ENCODE results near the gene APBA2.

The APBA2 gene

DNA sequence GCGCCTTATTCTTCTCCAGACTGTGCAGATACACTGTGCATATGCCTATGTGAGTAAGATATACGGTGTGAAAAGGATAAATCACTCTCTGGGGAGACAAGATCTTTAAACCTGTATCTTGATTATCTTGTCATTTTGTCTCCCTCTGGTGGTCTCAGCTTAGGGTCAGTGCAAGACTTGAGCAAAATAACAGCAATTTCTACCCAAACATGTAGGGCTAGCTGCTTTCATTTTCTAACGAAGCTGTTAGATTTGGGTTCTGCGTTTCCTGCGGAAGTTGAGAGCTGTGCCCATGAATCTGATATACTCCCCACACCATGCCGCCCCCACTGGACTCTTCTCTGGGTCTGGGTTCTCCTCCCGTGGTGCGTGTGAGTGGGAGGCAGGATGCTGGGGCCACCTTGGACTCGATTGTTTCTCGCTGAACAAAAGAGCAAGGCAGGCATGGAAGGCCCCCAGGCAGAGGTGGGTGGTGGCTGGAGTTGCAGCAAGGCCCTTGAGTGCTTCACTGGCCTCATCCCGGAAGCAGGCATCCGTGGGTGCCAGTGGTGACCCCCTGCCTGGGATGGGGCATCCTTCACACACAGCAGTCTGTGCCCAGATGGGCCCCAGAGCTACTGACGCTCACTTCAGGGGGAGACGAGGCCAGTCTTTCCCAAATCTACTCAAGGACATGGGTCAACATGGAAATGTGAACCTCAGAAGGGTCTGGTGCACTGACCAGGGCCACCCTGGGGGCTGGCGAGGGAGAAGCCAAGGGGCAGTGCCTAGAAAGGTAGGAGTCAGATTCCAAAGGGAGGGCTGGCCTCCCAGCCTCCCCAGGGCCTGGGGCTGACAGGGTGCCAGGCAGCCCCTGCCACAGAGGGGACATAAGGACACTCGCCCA is 204.2 kb downstream of the APBA2 start:
- TF ChIP-seq, protein P1, sequence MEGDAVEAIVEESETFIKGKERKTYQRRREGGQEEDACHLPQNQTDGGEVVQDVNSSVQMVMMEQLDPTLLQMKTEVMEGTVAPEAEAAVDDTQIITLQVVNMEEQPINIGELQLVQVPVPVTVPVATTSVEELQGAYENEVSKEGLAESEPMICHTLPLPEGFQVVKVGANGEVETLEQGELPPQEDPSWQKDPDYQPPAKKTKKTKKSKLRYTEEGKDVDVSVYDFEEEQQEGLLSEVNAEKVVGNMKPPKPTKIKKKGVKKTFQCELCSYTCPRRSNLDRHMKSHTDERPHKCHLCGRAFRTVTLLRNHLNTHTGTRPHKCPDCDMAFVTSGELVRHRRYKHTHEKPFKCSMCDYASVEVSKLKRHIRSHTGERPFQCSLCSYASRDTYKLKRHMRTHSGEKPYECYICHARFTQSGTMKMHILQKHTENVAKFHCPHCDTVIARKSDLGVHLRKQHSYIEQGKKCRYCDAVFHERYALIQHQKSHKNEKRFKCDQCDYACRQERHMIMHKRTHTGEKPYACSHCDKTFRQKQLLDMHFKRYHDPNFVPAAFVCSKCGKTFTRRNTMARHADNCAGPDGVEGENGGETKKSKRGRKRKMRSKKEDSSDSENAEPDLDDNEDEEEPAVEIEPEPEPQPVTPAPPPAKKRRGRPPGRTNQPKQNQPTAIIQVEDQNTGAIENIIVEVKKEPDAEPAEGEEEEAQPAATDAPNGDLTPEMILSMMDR (IDR thresholded peaks at IDR 0.05; ENCODE audit: low read depth, low read length): no peak; the same call in 1 of the 2 replicates
- Histone ChIP-seq H3K4me3 (ENCODE audit: low read depth, low read length) (no peak overlapping the region), H3K4me1 (no peaks in the 10 kb centered on the region), H3K9me3 (no peaks in the 10 kb centered on the region), H3K36me3 (no peaks in the 10 kb centered on the region), H3K27me3 (no peaks in the 10 kb centered on the region)
- no peak for DNase-seq

DNA sequence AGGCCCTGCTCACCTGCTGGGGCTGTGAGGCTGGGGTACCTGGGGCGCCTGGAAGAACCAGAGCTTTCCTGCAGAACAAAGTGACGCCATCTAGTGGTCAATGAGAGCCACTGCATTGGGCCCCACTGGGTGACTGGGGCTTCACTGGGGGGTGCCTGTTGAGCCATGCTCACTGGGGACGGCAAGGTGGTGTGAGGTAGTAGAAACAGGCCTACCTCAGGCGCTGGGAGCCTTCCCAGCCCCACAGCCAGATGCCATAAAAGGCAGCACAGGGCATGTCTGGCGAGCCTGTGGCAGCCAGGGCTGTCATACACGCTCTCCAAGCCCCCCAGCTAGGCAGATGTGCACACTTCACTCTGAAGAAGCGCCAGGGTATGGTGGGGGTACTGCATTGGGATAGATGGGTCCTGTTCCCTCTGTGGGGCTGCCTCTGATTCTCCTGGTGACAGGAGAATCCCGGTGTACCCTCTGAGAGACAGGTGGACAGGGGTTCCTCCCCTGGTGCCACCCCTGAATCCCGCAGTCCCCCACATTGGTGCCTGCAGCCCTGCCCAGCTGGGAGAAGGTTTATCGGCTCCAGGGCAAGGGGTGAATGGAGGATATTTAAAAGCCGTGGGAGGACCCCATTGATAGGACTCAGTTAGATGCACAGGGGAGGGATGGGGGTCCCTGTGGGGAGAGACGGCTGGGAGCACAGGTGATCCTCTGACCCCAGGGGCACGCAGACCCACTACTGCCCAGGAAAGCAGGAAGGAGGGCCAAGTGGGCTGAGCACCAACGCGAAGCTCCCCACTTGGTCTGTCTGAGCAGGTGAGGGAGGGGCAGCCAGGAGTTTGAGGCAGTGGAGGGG is 205.1 kb downstream of the APBA2 start:
- H3K27me3 ChIP-seq: no peaks in the 10 kb centered on the region
- no peaks in the 10 kb centered on the region for H3K9me3 ChIP-seq
- H3K36me3 ChIP-seq: no peaks in the 10 kb centered on the region
- no peaks in the 10 kb centered on the region for H3K4me1 ChIP-seq
- H3K4me3 ChIP-seq (ENCODE audit: low read depth, low read length): no peak overlapping the region
- DNase-seq: peak; percentile 50
- TF ChIP-seq, protein P1 (IDR thresholded peaks at IDR 0.05; ENCODE audit: low read depth, low read length): peak; percentile 83

DNA sequence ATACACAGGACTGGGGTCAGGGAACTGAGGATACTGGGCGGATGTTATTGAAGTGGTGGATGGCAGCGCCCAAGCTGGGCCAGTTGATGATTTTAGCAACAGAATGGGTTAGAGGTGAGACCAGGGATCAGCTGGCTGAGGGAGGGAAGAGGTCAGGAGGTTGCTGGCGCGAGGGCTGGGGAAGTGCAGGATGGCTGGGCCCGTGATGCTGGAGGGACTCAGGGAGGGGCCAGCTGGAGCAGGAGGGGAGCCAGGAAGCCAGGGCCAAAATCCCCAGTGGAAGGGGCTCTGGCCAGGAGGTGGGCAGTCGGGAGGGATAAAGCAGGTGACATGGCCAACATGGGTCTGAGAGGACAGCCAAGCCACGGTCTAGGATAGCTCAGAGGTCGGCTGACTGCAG is 205.9 kb downstream of the APBA2 start:
- H3K36me3 ChIP-seq: no peaks in the 10 kb centered on the region
- H3K4me3 ChIP-seq (ENCODE audit: low read depth, low read length): no peak overlapping the region
- no peaks in the 10 kb centered on the region for H3K4me1 ChIP-seq
- no peaks in the 10 kb centered on the region for H3K9me3 ChIP-seq
- TF ChIP-seq, protein P1 (IDR thresholded peaks at IDR 0.05; ENCODE audit: low read depth, low read length): no peak
- no peaks in the 10 kb centered on the region for H3K27me3 ChIP-seq
- no peak for DNase-seq

DNA sequence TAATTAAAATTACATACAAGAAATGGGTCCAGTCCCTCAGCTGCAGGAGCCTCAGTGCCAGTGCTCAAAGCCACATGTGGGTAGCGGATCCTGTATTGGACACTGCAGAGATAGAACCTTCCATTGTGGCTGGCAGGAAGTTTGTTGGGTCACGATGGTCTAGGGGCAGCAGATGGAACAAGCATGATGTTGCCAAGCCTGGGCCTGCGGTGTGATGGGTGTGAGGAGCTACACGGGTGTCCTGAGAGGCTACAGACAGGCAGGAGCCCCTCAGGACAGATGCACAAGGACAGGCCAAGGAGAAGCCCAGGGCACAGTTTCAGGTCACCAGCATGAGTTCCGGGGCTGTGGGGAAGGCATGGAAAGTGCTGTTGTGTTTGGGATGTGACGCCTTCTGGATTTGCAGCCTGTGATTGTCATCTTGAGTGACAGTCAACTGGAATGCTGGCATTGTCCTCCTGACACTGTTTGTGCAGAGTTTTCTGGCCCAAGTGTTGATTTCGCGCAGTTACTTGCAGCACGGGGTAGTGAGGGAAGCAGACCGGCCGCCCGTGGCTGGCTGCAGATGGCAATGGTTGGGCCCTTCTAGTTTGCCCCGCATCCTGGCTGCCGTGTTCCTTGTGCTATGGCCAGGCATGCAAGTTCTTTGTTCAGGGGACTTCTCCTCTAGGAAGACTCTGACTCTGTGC is 206.7 kb downstream of the APBA2 start:
- no peaks in the 10 kb centered on the region for H3K27me3 ChIP-seq

DNA sequence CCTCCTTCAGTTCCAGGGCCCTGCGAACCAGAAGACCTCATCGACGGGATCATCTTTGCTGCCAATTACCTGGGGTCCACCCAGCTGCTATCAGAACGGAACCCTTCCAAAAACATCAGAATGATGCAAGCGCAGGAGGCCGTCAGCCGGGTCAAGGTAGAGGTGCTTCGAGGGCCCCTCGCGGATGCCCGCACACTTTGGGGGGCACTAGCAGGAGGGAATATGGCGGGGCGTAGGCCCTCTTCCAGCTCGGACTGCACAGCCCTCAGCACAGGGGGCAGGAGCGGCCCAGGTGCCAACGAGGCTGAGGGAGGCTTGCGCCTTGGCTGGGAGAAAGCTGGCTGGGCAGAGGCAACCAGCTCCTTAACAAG is 207.3 kb downstream of the APBA2 start:
- H3K4me3 ChIP-seq (ENCODE audit: low read depth, low read length): no peak overlapping the region
- H3K9me3 ChIP-seq: no peaks in the 10 kb centered on the region
- no peaks in the 10 kb centered on the region for H3K27me3 ChIP-seq

More for the DNA sequence above, 206.7 kb downstream of the APBA2 start:
- Histone ChIP-seq H3K4me1 (no peaks in the 10 kb centered on the region), H3K9me3 (no peaks in the 10 kb centered on the region), H3K4me3 (ENCODE audit: low read depth, low read length) (no peak overlapping the region), H3K36me3 (no peaks in the 10 kb centered on the region)
- DNase-seq: no peak
- TF ChIP-seq, protein P1 (IDR thresholded peaks at IDR 0.05; ENCODE audit: low read depth, low read length): no peak

More for the DNA sequence above, 207.3 kb downstream of the APBA2 start:
- H3K4me1 ChIP-seq: no peaks in the 10 kb centered on the region
- TF ChIP-seq, protein P1 (IDR thresholded peaks at IDR 0.05; ENCODE audit: low read depth, low read length): no peak
- no peaks in the 10 kb centered on the region for H3K36me3 ChIP-seq
- no peak for DNase-seq

Data from BE2C (cell line).